PC-9 (cell line): ENCODE measurements around the gene PIAS4. TPM values are rescaled to one million over a fixed set of nuclear protein-coding genes. Genes with fewer than 3 reads are reported as not detected.

Experiments
- BruUV-seq: library from RNA; stranded (reverse); fragments of 400-500 nt; replicated peaks from 2 replicates; lab custom pipeline; 2021; lab: Mats Ljungman, UMichigan
- CTCF ChIA-PET: fragments of 300-600 bp; sonication (Branson Sonifier 250); formaldehyde crosslinking; loops from one replicate; lab custom pipeline; 2022; ENCODE audit warnings: antibody characterized with exemption; lab: Charles Lee
- POLR2A ChIA-PET: fragments of 300-600 bp; sonication (Branson Sonifier 250); formaldehyde crosslinking; loops from one replicate; lab custom pipeline; 2022; ENCODE audit warnings: antibody characterized with exemption; ENCODE audit not compliant: unreplicated experiment; lab: Charles Lee
- DNase-seq, 2 experiments: peaks; one replicate each; pipeline versions ENCODE4 v3.0.0 to v3.0.0-alpha.2; 2015 to 2022; ENCODE audit warnings: mixed read lengths in 1 of 2
- H2AFZ ChIP-seq: fragments of 200-600 bp; sonication (generic); 2 replicates; pipeline ENCODE4 v1.8.1; 2017; ENCODE audit warnings: antibody characterized with exemption
- H3F3A ChIP-seq: fragments of 200-600 bp; sonication (generic); 2 replicates; pipeline ENCODE4 v1.8.1; 2017; ENCODE audit warnings: antibody characterized with exemption, mild to moderate bottlenecking, low read depth; ENCODE audit not compliant: insufficient read depth
- H3K27ac ChIP-seq: fragments of 200-600 bp; sonication (generic); 2 replicates; pipeline ENCODE4 v1.6.1; 2016; ENCODE audit warnings: mixed run types
- H3K27me3 ChIP-seq: fragments of 200-600 bp; sonication (generic); 2 replicates; pipeline ENCODE4 v1.6.1; 2016; ENCODE audit warnings: low read depth, mixed run types; ENCODE audit not compliant: insufficient read depth
- H3K36me3 ChIP-seq: fragments of 200-600 bp; sonication (generic); 2 replicates; pipeline ENCODE4 v1.6.1; 2016; ENCODE audit warnings: low read depth, mixed run types
- H3K4me1 ChIP-seq: fragments of 200-600 bp; sonication (generic); replicated peaks from 2 replicates; pipeline ENCODE4 v1.6.1; 2016; ENCODE audit warnings: mixed run types; ENCODE audit not compliant: insufficient read depth
- H3K4me2 ChIP-seq: fragments of 200-600 bp; sonication (generic); 2 replicates; pipeline ENCODE4 v1.6.1; 2017; ENCODE audit warnings: mixed run types
- H3K4me3 ChIP-seq: fragments of 200-600 bp; sonication (generic); 2 replicates; pipeline ENCODE4 v1.6.1; 2016; ENCODE audit warnings: mixed run types
- H3K79me2 ChIP-seq: fragments of 200-600 bp; sonication (generic); 2 replicates; pipeline ENCODE4 v1.6.1; 2017; ENCODE audit warnings: low read depth, mixed run types
- H3K9me2 ChIP-seq: fragments of 200-600 bp; sonication (generic); 2 replicates; pipeline ENCODE4 v1.8.1; 2017; ENCODE audit warnings: mild to moderate bottlenecking; ENCODE audit not compliant: insufficient read depth
- H3K9me3 ChIP-seq: fragments of 200-600 bp; sonication (generic); 2 replicates; pipeline ENCODE4 v1.8.1; 2016; ENCODE audit warnings: low read depth; ENCODE audit not compliant: insufficient read depth
- H4K20me1 ChIP-seq: fragments of 200-600 bp; sonication (generic); 2 replicates; pipeline ENCODE4 v1.8.1; 2017; ENCODE audit not compliant: insufficient read depth
- EZH2 ChIP-seq: fragments of 200-600 bp; sonication (generic); IDR thresholded peaks from 2 replicates; pipeline ENCODE4 v1.8.0; 2017; ENCODE audit warnings: antibody characterized with exemption, low read depth
- intact Hi-C: fragments of 100-400 bp; cut with micrococcal nuclease; formaldehyde crosslinking; loops from one replicate; pipeline ENCODE4 v1.10.0; 2022; ENCODE audit not compliant: unreplicated experiment
- total RNA-seq: library from RNA; stranded (reverse); gene quantifications from 2 replicates; pipeline ENCODE4 v1.2.3, GENCODE V29; 2021
- TF ChIP-seq, protein P1 (sequence below): fragments of 200-600 bp; sonication (generic); conservative IDR thresholded peaks from 2 replicates; pipeline ENCODE4 v1.6.1; 2017; ENCODE audit warnings: mixed run types, antibody characterized with exemption, mild to moderate bottlenecking, moderate library complexity

Gene PIAS4
- total RNA-seq, 1 experiment from 2014 or later, result 26.5 TPM

GRCh38 chr19:4038057-4038456 lies 30.5 kb downstream of the PIAS4 start:
- Histone ChIP-seq H3F3A (peaks cover 45% of the 10 kb centered on the region; the same call in 1 of the 2 replicates), H3K9me2 (no peaks in the 10 kb centered on the region), H3K9me3 (no peaks in the 10 kb centered on the region), H4K20me1 (peaks cover 27% of the 10 kb centered on the region), H3K27me3 (no peaks in the 10 kb centered on the region), H3K27ac (no peak overlapping the region), H3K4me1 (peaks cover 9% of the 10 kb centered on the region; the same call in 1 of the 2 replicates), H3K4me3 (no peak overlapping the region), H3K36me3 (no peaks in the 10 kb centered on the region), H3K79me2 (0 out of 2 replicates have a peak, but pooled peaks cover 4% of the 10 kb centered on the region), H2AFZ (no peak overlapping the region), H3K4me2 (no peak overlapping the region)
- CTCF ChIA-PET, result no interaction called here
- intact Hi-C loops, result no loop called here
- no TSS peak for BruUV-seq
- no peak for DNase-seq
- POLR2A ChIA-PET, result no interaction called here
- TF ChIP-seq, protein P1, sequence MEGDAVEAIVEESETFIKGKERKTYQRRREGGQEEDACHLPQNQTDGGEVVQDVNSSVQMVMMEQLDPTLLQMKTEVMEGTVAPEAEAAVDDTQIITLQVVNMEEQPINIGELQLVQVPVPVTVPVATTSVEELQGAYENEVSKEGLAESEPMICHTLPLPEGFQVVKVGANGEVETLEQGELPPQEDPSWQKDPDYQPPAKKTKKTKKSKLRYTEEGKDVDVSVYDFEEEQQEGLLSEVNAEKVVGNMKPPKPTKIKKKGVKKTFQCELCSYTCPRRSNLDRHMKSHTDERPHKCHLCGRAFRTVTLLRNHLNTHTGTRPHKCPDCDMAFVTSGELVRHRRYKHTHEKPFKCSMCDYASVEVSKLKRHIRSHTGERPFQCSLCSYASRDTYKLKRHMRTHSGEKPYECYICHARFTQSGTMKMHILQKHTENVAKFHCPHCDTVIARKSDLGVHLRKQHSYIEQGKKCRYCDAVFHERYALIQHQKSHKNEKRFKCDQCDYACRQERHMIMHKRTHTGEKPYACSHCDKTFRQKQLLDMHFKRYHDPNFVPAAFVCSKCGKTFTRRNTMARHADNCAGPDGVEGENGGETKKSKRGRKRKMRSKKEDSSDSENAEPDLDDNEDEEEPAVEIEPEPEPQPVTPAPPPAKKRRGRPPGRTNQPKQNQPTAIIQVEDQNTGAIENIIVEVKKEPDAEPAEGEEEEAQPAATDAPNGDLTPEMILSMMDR, result no peak
- TF ChIP-seq EZH2, result no peak

GRCh38 chr19:4038661-4039423 lies 31.3 kb downstream of the PIAS4 start:
- peaks cover 5% of the 10 kb centered on the region; the same call in 1 of the 2 replicates for H3K79me2 ChIP-seq
- intact Hi-C loops, result no loop called here
- no peaks in the 10 kb centered on the region for H3K9me2 ChIP-seq
- peaks cover 45% of the 10 kb centered on the region; the same call in 1 of the 2 replicates for H3F3A ChIP-seq
- H4K20me1 ChIP-seq, result peaks cover 30% of the 10 kb centered on the region
- BruUV-seq, result no TSS peak
- H3K27ac ChIP-seq, result no peak overlapping the region
- peaks cover 16% of the 10 kb centered on the region for H3K4me1 ChIP-seq
- CTCF ChIA-PET, result no interaction called here
- no peak for DNase-seq
- H3K4me2 ChIP-seq, result no peak overlapping the region
- POLR2A ChIA-PET, result no interaction called here
- H3K9me3 ChIP-seq, result no peaks in the 10 kb centered on the region
- TF ChIP-seq, protein P1, result no peak
- TF ChIP-seq EZH2, result no peak
- no peak overlapping the region for H3K4me3 ChIP-seq
- no peak overlapping the region for H2AFZ ChIP-seq
- no peaks in the 10 kb centered on the region for H3K27me3 ChIP-seq
- H3K36me3 ChIP-seq, result no peaks in the 10 kb centered on the region

DNA sequence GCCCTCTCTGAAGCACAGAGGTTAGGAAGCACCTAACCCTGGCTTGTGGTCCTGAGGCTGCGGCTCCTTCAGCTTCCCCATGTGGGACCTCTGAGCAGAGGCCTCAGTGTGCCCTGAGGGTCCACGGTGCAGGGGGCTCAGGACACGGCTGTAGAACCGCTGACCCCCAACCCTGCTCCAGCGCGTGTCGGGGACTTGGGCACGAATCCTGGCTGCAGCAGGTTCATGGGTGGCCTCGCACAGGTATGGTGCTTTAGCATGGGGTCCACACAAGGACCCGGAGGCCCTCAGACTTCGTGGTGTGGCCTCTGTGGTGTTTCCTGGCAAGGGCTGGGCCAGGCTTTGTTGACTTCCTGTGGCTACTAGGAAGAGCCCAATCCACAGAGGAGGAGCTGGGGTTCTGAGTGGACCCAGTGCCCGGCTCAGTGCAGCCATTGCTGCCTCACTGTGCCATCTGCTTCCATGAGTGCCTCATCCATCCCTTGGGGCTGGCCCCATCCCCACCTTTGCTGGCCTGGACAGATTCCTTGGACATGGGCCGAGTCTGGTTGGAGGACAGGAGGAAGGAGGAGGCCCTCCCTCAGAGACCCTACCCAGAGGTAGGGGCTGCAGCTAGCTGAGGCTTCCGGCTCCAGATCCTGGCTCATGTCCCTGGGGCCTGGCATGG lies 34.7 kb downstream of the PIAS4 start:
- Histone ChIP-seq H3K4me2 (peak overlapping the region; percentile 13; the same call in 1 of the 2 replicates), H3K36me3 (no peaks in the 10 kb centered on the region), H3K9me3 (no peaks in the 10 kb centered on the region), H3F3A (peaks cover 37% of the 10 kb centered on the region; the same call in 1 of the 2 replicates), H3K27me3 (no peaks in the 10 kb centered on the region), H3K9me2 (no peaks in the 10 kb centered on the region), H3K4me1 (peaks cover 19% of the 10 kb centered on the region), H3K4me3 (no peak overlapping the region), H4K20me1 (peaks cover 34% of the 10 kb centered on the region), H3K27ac (peak overlapping the region; percentile 41; the same call in 1 of the 2 replicates), H2AFZ (no peak overlapping the region), H3K79me2 (peaks cover 34% of the 10 kb centered on the region)
- ChIA-PET POLR2A (interaction anchor here (0.6 kb wide), 1 partner anchor 18 kb away, joined by 3 read pairs; no protein-coding TSS in a partner anchor), CTCF (no interaction called here)
- no TSS peak for BruUV-seq
- no peak for DNase-seq
- TF ChIP-seq EZH2, result no peak
- TF ChIP-seq, protein P1, result no peak
- intact Hi-C loops, result no loop called here
